HG02938 (cell line): ENCODE measurements around the gene PSD4.

Experiments used
- ATAC-seq: cut with Tn5 transposase; IDR thresholded peaks from one replicate; pipeline ENCODE4 v1.9.1; 2021; ENCODE audit warnings: mild to moderate bottlenecking, moderate library complexity; ENCODE audit not compliant: unreplicated experiment

PSD4 gene

DNA sequence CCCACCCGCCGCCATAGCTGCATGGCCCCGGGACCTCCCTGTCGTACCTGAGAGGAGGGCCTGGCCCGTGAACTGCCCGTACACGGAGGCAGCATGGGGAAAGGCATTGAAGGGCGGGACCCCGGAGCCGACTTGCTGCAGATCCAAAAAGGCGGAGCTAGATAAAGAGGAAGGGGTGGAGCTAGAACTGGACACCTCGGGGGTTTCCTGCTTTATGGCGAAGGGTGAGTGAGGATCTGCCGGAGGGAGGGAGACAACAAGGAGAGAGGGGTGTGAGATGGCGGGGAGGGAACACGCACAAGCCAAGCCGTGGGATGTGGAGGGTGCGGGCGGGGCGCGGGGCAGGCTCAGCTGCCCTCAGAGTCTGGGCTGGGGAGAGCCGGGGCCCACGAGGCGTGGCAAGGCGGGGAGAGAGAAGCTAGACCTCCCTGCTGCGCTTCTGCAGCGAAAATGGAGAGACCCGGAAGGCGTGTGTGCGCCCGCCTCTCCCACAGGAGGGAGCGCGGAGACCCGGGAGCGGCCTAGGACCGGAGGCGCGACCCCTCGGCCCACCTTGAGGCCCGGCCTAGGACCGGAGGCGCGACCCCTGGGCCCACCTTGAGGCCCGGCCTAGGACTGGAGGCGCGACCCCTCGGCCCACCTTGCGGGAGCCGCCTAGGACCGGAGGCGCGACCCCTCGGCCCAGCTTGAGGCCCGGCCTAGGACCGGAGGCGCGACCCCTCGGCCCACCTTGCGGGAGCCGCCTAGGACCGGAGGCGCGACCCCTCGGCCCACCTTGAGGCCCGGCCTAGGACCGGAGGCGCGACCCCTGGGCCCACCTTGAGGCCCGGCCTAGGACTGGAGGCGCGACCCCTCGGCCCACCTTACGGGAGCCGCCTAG, 61.8 kb downstream of the PSD4 start:
- ATAC-seq = peak; percentile 95

DNA sequence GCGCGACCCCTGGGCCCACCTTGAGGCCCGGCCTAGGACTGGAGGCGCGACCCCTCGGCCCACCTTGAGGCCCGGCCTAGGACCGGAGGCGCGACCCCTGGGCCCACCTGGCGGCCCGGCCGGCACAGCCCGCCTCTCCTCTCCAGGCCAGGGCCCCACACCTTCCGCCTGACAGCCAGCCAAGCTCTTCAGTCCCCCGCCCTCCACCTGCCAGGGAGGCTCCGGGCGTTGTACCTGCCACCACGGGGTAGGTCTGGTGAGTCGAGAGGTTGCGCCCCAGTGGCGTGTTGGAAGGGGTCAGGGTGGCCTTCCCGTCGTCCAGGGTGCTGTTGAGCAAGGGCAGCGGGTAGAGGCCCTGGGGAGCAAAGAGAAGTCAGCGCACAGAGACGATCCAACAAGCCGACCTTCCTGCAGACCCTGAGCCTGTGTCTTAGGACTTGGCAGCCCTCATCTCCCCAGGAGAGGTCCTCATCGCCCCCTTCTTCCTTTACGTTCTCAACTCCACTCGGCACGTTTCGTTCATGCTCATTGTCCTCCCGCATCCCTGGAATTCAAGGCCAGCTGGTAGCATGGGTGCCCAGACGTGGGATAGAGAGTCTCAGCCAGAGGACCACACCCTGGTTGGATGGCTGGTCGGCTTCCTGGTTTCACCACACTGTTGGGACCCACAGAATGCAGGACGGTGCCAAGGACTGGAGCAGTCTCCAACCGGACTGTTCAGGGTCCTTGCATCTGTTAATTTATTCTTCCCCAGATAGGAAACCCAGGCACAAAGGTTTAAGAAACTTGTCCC, 62.8 kb downstream of the PSD4 start:
- ATAC-seq = no peak

DNA sequence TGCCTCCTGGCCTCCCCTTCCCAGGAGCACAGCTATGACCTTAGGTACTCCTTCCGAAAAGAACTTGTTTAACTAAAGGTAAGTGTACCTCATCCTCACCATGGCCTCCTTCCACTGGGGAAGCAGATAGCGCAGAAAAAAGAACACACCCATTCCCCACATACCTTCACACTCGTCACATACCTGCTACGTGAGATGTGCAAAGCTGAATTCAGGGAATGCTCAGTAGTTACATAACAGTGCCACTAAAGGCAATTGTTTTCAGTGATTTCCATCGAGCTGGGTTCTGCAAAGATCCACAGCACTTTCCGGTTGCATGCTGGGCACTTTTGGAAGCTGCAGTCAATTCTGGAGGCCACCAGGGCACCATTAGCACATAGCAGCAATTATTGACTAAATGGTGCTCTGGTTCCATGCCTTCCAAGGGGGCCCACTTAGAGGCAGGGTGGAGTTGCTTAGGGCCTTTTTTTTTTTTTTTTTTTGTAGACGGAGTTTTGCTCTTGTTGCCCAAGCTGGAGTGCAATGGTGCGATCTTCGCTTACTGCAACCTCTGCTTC, 63.9 kb downstream of the PSD4 start:
- no peak for ATAC-seq

DNA sequence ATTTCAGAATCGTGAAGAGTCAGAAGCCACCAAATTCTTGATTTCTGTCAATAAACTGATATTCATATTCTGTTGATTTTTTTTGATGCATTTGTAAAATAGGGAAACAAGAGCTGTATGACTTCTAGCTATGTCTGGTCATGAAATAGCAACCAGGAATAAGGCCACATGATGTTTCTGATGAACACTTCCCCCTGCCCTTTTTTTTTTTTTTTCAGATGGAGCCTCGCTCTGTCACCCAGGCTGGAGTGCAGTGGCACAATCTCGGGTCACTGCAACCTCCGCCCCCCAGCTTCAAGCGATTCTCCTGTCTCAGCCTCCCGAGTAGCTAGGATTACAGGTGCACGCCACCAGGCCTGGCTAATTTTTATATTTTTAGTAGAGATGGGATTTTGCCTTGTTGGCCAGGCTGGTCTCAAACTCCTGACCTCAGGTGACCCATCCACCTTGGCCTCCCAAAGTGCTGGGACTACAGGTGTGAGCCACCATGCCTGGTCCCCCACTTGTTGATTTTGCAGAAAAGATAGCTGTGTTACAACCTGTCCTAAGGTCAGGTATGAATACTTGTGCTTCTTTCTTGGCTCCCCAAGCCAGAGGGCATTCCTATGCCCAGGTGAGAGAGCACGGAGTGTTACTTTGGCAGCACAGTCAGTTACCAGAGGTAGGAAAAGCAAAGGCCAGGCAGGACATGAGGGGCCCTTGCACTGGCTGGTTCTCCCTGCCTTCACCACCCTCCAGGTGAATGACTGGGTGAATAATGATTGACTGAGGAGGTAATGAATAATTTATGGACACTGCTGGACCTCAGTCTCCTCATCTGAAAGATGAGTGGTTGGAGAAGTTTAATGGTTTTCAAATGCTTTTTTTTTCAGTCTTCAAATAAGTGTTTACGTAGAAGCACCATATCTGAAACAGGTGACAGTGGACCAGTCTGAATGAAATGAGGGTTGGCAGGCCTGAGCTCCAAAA, 65.4 kb downstream of the PSD4 start:
- no peak for ATAC-seq

DNA sequence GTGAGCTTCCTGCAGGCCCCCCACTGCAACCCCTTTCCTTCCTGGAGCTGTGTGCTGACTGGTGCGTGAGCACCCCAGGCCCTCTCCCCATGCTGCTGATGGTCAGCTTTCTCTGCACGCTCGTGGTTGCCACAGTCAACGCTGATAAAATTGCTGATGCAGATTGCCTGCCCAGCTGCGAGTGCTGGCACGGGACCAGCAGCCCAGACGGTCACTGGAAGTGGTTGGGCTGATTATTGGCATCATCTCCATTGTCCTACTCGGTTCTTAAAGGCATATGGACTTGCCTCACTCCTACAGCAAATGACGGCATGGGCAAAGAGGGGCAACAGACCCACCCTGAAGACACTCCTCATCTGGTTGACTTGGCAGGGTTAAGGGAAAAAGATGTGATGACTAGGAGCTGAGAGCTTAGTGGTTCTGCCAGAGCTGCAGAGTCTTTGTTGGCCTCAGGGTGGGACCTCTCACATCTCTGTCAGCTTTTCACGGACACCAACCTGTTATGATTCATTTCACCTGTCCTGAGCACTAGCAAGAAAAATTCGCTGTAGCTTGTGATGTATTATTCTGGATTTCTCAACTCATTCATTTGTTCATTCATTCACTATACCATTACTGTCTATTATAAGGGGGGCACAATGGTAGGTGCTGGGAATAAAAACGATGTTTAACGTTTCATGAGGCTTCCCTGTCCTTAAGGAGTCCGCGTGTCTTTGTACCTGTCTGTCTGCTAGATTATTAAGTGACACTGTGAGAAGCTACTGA, 66.6 kb downstream of the PSD4 start:
- ATAC-seq = no peak

DNA sequence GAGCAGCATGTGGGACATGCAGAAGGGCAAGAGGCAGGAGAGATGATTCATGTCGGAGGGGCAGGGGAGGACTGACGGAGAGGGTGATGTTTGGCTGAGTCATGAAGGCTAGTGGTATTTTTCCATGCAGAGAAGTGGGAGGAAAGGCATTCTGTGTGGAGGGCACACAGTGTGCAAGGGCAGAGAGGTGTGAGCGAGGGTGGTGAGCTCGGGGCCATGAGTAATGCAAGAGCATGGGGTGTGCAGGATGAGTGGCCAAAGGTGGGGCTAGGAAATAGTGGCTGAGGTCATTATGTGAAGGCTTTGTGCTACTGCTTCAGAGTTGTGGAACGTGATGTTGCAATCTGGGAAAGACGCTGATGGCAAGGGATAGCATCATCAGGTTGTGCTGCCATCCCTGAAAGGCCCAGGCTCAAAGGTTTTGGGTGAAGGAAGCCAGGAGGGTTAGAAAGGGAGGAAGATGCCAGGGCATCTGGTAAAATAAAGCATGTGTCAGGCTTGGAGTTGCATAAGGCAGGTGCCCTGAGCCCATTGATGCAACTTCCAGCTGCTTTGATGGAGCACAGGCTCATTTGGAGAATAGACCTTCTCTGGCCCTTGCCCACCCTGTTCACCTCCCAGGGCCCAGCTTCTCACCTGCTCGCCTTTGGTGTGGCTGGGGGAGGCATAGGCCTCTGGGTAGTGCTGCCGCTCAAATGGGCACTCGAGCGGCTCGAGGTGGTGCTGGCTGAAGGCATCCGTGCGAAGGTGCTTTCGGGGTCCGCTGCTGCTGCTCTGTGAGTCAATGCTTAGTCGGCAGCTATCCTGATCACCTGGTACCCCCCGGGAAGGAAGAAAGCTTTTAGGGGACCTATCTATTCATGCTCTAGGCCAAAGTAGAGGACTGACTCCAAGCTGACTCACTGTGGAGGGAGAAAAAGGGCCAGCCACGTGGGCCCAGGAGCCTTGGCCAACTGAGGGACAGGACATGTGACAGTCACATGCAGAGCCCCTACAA, 67.4 kb downstream of the PSD4 start:
- ATAC-seq = no peak

DNA sequence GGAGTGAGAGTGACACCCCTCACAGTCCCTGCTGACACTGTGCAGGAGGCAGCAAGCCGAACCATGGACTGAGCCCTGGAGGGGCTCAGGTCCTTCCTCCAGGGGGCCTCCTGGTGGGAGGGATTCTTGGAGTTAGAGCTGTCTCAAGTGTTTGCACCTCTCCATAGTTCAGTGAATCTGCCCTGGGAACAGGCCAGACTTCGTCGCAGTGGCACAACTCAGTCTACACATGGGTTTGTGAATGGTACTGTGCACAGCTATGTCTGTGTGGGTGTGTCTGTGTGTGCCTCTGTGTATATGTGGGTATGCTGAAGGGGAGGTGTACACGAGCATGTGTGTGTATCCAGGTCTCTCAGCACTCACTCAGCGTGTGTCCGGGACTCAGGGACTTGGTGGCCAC, 68.6 kb downstream of the PSD4 start:
- no peak for ATAC-seq

DNA sequence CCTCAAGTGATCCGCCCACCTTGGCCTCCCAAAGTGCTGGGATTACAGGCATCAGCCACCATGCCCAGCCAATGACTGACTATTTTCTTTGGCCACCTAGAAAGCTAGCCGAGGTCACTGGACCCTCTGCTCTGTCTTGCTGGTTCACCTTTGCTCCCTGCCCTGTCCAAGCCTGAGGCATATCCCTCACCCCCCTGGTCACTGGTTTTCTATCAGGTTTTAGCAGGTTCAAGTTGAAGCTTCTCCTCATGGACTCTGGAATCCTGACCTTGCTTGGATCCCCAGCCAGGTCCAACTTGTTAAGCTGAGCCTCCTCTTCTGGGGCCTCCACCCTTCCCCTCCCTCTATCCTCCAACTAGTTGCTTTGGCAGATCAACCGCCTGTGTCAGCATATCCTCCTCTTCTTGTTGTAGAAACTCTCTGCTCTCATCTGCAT, 71.5 kb downstream of the PSD4 start:
- ATAC-seq = no peak

DNA sequence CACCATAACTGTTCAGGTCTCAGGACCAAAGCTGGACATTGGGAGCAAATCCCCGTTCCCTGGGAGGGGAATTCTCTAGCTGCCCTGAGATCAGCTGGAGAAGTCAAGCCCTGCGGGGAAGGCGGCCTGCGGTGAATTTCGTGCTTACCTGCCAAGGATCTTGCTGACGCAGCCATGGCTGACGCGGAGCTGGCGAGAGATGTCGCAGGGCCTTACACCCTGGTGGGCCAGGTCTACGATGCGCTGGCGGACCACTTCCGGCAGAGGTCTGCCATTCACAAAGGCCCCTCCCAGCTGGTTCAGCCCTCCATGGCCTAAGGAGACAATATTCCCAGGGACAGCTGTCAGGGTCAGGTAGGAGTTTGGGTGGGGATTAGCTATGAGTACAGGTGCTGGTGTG, 72.8 kb downstream of the PSD4 start:
- no peak for ATAC-seq

DNA sequence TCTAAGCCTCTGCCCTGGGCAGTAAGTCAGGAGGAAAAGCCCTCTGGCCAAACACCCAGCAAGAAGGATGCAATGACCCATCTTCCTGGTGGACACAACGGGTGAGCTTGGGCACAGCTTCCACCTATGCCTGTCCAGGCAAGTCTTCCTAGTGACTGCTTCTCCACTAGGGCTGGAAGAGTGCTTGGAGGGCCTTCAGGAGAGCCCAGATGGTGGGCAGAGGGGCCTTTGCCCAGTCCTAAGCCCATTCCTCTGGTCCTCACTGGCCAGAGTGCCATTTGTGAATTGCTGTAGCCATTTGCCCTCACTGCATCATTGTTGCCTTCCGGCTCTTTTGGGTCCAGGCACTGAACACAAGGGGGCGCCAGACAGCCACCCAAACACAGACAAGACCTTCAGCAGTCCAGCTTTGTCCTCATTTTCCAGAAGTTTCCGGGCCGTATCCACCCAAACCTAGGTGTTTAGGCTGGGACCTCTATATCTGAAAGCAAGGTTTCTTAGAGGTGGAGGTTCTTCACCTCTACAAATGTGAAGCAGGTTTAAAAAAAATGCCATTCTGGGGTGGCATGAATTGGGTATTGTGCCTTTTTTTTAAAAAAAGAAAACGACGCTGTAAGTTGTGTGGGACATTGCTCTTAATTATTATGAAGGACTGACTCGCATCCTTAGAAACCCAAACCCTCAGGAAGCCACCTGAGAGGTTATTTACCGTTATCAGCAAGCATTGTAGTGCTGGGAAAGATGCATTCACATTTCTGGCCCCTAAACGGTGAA, 75.4 kb downstream of the PSD4 start:
- peak; percentile 64 for ATAC-seq

DNA sequence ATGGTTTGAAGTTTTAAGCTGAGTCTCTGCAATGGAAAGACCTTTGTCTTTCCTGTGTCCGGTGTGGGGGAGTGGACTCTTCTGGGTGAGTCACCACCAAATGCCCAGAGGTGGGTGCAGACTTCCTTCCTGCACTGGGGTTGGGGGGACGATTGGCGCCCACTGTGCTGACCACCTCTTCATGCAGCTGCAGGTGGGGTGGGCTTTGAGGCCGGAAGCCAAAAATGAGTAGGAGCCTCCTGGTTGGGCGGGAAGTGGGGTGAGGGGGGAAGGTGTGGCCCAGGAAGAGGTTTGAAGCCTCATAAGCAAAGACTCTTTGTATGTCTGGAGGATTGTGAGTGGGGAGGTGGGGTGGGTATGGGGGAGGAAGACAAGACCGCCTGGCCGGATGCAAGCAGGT, 77.3 kb downstream of the PSD4 start:
- ATAC-seq = no peak

DNA sequence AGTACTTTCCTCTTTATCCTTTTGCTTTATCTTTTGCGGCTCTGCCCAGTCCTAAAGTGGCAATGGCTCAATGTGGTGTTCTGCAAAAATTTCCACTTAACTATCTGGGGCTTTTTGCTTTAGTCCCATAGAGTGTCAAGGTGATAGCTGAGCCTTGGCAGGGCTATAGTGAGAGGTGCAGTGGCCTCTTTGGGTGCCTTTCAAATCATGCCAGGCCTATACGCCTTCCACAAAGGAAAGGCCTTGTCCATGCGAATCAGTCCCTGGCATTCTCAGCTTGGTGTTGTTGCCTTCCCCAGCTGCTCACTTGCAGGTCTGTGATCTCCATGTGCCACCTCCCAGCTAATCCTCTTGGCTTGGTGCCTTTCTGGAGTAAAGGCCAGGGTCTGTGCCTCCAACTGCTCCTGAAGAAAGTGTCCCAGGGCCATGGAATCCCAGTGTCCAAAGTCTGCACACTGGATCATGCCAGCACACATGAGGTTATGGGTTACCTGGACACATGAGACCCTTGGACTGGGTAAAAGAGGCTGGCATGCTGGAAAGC, 78.3 kb downstream of the PSD4 start:
- no peak for ATAC-seq

DNA sequence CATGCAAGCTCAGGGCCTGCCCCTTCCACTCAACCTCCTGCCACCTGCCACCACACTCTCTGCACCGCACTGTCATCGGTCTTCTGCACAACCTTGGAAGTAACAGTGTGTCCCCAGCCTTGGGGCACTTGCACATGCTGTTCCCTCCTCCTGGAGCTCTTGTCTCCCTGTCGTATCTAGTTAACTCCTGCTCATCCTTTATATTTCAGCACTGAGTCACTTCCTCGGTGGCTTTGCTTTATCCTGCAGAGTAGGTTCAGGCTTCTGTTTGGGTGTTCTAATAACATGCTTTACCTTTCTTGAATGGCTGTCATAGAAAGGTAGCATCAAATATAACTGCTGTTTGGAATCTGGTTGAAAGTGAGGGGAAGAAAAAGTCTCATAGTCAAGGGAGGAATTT, 79.7 kb downstream of the PSD4 start:
- ATAC-seq = no peak

DNA sequence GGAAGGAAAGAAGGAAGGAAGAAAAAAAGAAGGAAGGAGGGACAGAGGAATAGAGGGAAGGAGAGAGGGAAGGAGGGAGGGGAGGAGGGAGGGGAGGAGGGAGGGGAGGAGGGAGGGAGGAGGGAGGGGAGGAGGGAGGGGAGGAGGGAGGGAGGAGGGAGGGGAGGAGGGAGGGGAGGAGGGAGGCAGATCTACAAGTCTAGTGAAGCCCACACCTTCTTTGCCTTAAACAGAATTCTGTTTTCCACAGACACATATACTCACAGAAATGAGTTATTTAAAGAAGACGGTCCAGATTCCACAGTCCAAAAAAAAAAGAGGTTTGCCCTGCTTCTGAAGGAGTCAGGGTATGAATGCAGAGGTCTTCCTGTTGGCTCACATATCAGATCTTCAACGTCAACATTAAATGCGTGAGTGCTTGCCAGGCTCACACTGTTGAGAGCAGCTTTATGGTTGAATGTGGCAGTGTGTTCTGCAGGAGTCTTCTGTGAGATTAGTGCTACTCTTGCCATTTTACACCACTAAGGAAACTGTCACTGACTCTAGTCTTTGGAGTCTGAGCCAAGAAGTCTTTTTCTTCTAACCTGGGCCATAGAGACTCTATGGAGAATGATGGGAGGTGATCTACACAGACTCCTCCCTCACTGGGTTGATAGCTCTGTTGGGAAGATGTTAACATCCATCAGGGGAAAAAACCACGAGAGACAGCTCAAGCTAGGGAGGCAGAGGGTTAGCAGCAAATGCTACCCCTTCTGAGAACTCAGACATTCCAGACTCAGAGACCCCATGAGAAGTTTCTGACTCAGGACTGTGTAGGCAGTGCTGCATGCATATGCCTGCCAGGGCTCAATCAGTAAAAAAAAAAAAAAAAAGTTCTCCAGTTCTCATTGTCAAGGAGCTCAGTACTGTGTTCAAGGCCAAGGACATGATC, 81.6 kb downstream of the PSD4 start:
- ATAC-seq = no peak

DNA sequence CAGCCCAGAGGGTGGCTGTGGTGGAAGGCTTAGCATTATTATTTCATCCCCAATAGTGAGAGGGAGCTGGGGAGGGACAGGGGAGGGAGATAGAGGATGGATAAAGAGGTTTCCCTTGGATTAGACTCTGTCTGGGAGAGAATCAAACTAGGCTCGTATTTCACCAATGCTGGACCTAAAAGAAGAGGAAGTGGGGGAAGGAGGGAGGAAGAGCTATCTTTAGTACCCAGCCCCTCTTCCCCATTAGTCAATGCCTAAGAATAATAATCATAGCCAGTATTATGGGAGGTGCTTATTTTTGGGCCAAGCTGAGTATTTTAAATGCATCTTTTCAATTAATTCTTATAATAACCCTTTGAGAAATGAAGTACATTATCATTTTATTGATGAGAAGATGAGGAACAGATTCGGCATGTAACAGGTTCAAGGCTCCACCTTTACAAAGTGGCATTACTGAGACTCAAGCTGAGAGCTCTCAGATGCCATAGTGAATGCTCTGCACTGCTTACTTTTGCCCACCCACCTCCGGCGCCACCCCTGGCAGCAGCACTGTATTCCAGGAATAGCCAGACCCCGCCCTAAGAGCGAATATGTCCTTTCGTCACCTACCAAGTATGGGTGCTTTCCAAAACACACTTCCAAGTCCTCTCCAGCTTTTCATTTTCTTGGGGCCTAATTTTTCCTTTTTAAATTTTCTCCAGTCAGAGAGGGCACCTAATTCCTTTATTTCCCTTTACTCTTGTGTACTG, 83.9 kb downstream of the PSD4 start:
- no peak for ATAC-seq
